OCI-LY7 (cell line): ENCODE measurements around the gene CAP2. TPM values are rescaled to one million over a fixed set of nuclear protein-coding genes. Genes with fewer than 3 reads are reported as not detected.

Source experiments
- BruUV-seq: library from RNA; stranded (reverse); fragments of 400-500 nt; replicated peaks from 2 replicates; lab custom pipeline; 2021; lab: Mats Ljungman, UMichigan
- CTCF ChIA-PET: fragments of 300-600 bp; sonication (Branson Sonifier 250); formaldehyde crosslinking; loops from one replicate; lab custom pipeline; 2022; ENCODE audit warnings: antibody characterized with exemption; ENCODE audit not compliant: unreplicated experiment; lab: Charles Lee
- POLR2A ChIA-PET: fragments of 300-600 bp; sonication (Branson Sonifier 250); formaldehyde crosslinking; loops from one replicate; lab custom pipeline; 2022; ENCODE audit warnings: antibody characterized with exemption; lab: Charles Lee
- DNase-seq: peaks from one replicate; pipeline ENCODE4 v3.0.0-alpha.2; 2015; ENCODE audit warnings: low spot score
- H2AFZ ChIP-seq: fragments of 200-600 bp; sonication (generic), shearing (Covaris generic); 2 replicates; pipeline ENCODE4 v1.6.1; 2014; ENCODE audit warnings: mild to moderate bottlenecking, antibody characterized with exemption, low read length, moderate library complexity
- H3K27ac ChIP-seq: fragments of 200-600 bp; sonication (generic); 2 replicates; pipeline ENCODE4 v1.5.1; 2014; ENCODE audit warnings: mixed run types, low read depth, mild to moderate bottlenecking, moderate library complexity, low read length, inconsistent platforms; ENCODE audit not compliant: poor library complexity, severe bottlenecking
- H3K36me3 ChIP-seq: fragments of 200-600 bp; sonication (generic); 2 replicates; pipeline ENCODE4 v1.6.1; 2014; ENCODE audit warnings: mild to moderate bottlenecking, antibody characterized with exemption, low read length, moderate library complexity, mixed read lengths; ENCODE audit not compliant: insufficient read depth
- H3K4me1 ChIP-seq: fragments of 200-600 bp; sonication (generic); 2 replicates; pipeline ENCODE4 v1.5.1; 2014; ENCODE audit warnings: mild to moderate bottlenecking, low read length; ENCODE audit not compliant: insufficient read depth, poor library complexity, severe bottlenecking
- H3K4me2 ChIP-seq: fragments of 200-600 bp; sonication (generic); 2 replicates; pipeline ENCODE4 v1.6.1; 2014; ENCODE audit warnings: mild to moderate bottlenecking, low read length
- H3K4me3 ChIP-seq: fragments of 200-600 bp; sonication (generic); 2 replicates; pipeline ENCODE4 v1.5.1; 2014; ENCODE audit warnings: mild to moderate bottlenecking, low read depth, low read length; ENCODE audit not compliant: poor library complexity, severe bottlenecking
- H3K79me2 ChIP-seq: fragments of 200-600 bp; sonication (generic); 2 replicates; pipeline ENCODE4 v1.6.1; 2016; ENCODE audit warnings: low read depth, mild to moderate bottlenecking, low read length, moderate library complexity, mixed read lengths; ENCODE audit not compliant: insufficient read depth
- H3K9me2 ChIP-seq: fragments of 200-600 bp; sonication (generic); 2 replicates; pipeline ENCODE4 v1.6.1; 2016; ENCODE audit warnings: mild to moderate bottlenecking, low read length, mixed read lengths; ENCODE audit not compliant: insufficient read depth
- H3K9me3 ChIP-seq: fragments of 200-600 bp; sonication (generic); 2 replicates; pipeline ENCODE4 v1.6.1; 2014; ENCODE audit warnings: mild to moderate bottlenecking, mixed run types, low read length, mixed read lengths
- H4K20me1 ChIP-seq: fragments of 200-600 bp; sonication (generic); 2 replicates; pipeline ENCODE4 v1.6.1; 2014; ENCODE audit warnings: mild to moderate bottlenecking, antibody characterized with exemption, low read length, moderate library complexity, mixed read lengths; ENCODE audit not compliant: insufficient read depth
- EZH2phosphoT487 ChIP-seq: fragments of 200-600 bp; sonication (generic); IDR thresholded peaks from 2 replicates; pipeline ENCODE4 v1.6.1; 2018; ENCODE audit warnings: low read depth, borderline replicate concordance, mild to moderate bottlenecking, mixed run types, antibody characterized with exemption, low read length, moderate library complexity, mixed read lengths
- intact Hi-C: fragments of 100-400 bp; cut with micrococcal nuclease; formaldehyde crosslinking; loops from one replicate; pipeline ENCODE4 v1.10.0; 2022; ENCODE audit not compliant: unreplicated experiment
- total RNA-seq, 2 experiments: library from RNA; depleted of rRNA in 1 of 2; stranded (reverse); fragments of >200 nt in 1 of 2; shearing (Covaris generic) in 1 of 2; gene quantifications; 2 replicates each; pipeline ENCODE4 v1.2.3, GENCODE V29; 2014 to 2022
- TF ChIP-seq, protein P1 (sequence below): fragments of 200-600 bp; sonication (generic); conservative IDR thresholded peaks from 2 replicates; pipeline ENCODE4 v1.5.1; 2014; ENCODE audit warnings: mild to moderate bottlenecking, antibody characterized with exemption, low read length, moderate library complexity, mixed read lengths

CAP2 gene
- total RNA-seq, 2 experiments from 2014 or later: not detected

DNA sequence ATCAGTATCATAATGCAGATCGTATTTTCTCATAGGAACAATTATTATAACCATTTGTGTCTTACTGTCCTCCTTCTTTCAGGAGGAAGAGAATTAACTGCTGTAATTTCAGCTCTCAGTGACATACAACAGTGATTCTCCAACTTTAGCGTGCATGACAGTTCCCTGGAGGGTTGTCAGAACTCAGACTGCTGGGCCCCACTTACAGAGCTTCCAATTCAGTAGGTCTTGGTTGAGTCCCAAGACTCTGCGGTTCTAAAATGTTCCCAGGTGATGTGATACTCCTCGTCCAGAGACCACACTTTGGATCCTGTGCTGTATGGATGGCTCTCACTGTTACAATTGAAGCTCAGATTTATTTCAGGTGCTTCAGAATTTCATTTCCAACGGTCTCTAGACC lies 72.8 kb downstream of the CAP2 start:
- Histone ChIP-seq H3K4me3 (no peak overlapping the region), H3K36me3 (no peaks in the 10 kb centered on the region), H3K79me2 (no peaks in the 10 kb centered on the region), H3K4me2 (no peak overlapping the region), H3K27ac (no peak overlapping the region), H3K9me2 (no peaks in the 10 kb centered on the region), H2AFZ (no peak overlapping the region), H3K4me1 (no peaks in the 10 kb centered on the region), H3K9me3 (no peaks in the 10 kb centered on the region), H4K20me1 (no peaks in the 10 kb centered on the region)
- BruUV-seq: no TSS peak
- CTCF ChIA-PET: no interaction called here
- TF ChIP-seq, protein P1, sequence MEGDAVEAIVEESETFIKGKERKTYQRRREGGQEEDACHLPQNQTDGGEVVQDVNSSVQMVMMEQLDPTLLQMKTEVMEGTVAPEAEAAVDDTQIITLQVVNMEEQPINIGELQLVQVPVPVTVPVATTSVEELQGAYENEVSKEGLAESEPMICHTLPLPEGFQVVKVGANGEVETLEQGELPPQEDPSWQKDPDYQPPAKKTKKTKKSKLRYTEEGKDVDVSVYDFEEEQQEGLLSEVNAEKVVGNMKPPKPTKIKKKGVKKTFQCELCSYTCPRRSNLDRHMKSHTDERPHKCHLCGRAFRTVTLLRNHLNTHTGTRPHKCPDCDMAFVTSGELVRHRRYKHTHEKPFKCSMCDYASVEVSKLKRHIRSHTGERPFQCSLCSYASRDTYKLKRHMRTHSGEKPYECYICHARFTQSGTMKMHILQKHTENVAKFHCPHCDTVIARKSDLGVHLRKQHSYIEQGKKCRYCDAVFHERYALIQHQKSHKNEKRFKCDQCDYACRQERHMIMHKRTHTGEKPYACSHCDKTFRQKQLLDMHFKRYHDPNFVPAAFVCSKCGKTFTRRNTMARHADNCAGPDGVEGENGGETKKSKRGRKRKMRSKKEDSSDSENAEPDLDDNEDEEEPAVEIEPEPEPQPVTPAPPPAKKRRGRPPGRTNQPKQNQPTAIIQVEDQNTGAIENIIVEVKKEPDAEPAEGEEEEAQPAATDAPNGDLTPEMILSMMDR: no peak
- no peak for TF ChIP-seq EZH2phosphoT487
- intact Hi-C loops: no loop called here
- POLR2A ChIA-PET: no interaction called here
- DNase-seq: no peak

DNA sequence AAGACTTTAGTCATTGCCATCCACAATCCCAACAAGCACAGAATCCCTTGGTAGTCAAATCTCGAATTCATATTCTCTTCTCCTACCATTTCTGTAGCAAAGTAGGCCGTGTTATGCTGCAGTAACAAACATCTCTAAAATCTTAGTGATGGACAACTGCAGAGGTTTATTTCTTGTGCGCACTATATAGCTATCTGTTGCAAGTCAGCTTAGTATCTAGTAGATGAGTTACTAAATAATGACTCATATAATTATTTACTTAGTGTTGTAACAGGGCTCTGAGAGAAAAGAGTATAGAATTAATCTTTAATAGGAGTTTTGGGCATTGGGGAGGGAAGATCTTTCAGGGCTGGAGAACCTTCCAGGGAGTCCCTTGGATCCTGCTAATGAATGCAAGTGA lies 73.3 kb downstream of the CAP2 start:
- Histone ChIP-seq H2AFZ (no peak overlapping the region), H3K4me1 (no peaks in the 10 kb centered on the region), H4K20me1 (no peaks in the 10 kb centered on the region), H3K9me3 (no peaks in the 10 kb centered on the region), H3K9me2 (no peaks in the 10 kb centered on the region), H3K79me2 (no peaks in the 10 kb centered on the region), H3K36me3 (no peaks in the 10 kb centered on the region), H3K4me3 (no peak overlapping the region), H3K27ac (no peak overlapping the region), H3K4me2 (no peak overlapping the region)
- no TSS peak for BruUV-seq
- no peak for DNase-seq
- ChIA-PET POLR2A (no interaction called here), CTCF (no interaction called here)
- no peak for TF ChIP-seq EZH2phosphoT487
- TF ChIP-seq, protein P1: no peak
- intact Hi-C loops: no loop called here

DNA sequence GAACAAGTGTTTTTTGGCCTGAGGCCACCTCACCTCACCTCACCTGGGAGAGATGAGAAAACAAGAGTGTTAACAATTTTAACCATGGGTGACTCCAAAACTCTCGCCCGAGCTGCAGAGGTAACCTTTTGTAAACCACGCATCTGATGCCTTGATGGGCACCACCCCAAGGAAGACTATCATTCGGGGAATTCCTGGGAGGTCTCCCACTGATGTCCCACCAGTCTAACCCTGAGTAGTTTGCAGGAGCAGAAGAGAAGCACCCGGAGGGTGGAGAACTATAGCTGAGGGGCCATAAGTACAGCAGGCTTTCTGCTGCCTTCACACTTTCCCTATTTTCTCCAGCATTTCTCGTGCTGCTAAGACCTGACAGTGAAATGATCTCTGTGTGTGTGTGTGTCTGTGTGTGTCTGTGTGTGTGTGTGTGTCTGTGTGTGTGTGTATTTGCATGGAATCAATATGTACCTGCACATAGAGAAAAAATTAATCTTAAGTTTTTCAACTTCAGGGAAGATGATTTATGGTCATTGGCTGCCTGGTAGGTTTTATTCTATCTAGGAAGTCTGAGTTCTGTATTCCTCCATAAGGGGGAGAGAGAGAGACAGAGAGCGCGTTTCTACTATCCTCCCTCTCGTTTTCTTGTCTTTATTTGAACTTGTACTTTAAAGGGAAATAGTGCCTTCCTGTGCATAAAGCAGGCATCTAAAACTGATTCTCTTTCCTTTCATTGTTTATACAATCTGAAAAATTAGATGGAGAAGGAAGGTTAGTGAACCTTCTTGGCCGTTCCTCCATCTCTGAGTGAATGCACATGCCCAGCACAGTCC lies 75.8 kb downstream of the CAP2 start:
- no peak for DNase-seq
- Histone ChIP-seq H2AFZ (no peak overlapping the region), H3K27ac (no peak overlapping the region), H3K4me2 (no peak overlapping the region), H3K9me2 (no peaks in the 10 kb centered on the region), H3K36me3 (no peaks in the 10 kb centered on the region), H3K9me3 (no peaks in the 10 kb centered on the region), H3K4me1 (no peaks in the 10 kb centered on the region), H4K20me1 (no peaks in the 10 kb centered on the region), H3K79me2 (no peaks in the 10 kb centered on the region), H3K4me3 (no peak overlapping the region)
- TF ChIP-seq, protein P1: 0 out of 2 replicates have a peak, but pooled peaks have one; percentile 16
- TF ChIP-seq EZH2phosphoT487: no peak
- ChIA-PET POLR2A (no interaction called here), CTCF (no interaction called here)
- BruUV-seq: no TSS peak
- intact Hi-C loops: no loop called here
